ENCODE data around the gene PLCB4.

- TF ChIP-seq CTCF (conservative IDR thresholded peaks at IDR 0.05; ENCODE audit: low read length) (no peak), EZH2phosphoT487 (IDR thresholded peaks at IDR 0.05; ENCODE audit: borderline replicate concordance) (no peak)
Measured at GRCh38 chr20:9144643-9145042, 75.8 kb downstream of the PLCB4 start.
